ENCODE data around the gene ATG101.

Gene ATG101

DNA sequence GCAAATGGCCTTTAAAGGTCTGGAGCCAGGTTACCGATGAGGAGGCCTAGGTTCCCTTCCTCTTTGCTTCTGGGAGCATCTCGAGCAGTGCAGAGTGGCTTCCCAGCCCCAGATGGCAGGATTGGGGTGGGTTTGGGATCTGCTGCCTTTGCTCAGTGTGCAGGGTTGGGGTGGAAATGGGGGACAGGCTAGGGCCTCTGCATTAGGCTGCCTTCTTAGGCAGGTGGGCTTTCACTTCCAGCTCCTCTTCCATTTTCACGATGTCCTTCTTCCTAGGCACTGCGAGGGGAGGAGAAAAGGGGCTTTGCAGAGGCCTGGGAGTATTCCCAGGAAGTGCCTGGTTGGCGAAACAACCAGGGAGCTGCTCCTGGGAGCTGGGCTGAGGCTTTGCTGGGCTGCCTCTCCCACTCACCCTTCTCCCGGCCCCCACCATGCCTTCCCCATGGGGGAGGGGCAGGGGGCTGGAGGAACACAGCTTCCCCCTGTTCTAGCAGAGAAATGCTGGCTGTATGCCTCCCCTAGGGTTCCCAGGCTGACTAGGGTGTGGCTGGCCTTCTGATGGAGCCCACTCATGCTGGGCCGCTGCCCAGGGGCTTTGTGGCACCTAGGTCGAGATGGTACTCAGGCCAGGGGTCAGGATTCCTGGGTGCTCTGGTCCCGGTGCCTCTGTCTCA lies 16.1 kb upstream of the ATG101 start:
- TF ChIP-seq, protein P1, sequence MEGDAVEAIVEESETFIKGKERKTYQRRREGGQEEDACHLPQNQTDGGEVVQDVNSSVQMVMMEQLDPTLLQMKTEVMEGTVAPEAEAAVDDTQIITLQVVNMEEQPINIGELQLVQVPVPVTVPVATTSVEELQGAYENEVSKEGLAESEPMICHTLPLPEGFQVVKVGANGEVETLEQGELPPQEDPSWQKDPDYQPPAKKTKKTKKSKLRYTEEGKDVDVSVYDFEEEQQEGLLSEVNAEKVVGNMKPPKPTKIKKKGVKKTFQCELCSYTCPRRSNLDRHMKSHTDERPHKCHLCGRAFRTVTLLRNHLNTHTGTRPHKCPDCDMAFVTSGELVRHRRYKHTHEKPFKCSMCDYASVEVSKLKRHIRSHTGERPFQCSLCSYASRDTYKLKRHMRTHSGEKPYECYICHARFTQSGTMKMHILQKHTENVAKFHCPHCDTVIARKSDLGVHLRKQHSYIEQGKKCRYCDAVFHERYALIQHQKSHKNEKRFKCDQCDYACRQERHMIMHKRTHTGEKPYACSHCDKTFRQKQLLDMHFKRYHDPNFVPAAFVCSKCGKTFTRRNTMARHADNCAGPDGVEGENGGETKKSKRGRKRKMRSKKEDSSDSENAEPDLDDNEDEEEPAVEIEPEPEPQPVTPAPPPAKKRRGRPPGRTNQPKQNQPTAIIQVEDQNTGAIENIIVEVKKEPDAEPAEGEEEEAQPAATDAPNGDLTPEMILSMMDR (IDR thresholded peaks at IDR 0.05; ENCODE audit: borderline replicate concordance, control extremely low read depth, extremely low read depth, insufficient read depth, missing control alignments), result no peak
- DNase-seq (ENCODE audit: low spot score), result no peak
- in situ Hi-C loops (cut with MboI; ENCODE audit: low sequenced_read_pairs, unreplicated experiment), result no loop called here

DNA sequence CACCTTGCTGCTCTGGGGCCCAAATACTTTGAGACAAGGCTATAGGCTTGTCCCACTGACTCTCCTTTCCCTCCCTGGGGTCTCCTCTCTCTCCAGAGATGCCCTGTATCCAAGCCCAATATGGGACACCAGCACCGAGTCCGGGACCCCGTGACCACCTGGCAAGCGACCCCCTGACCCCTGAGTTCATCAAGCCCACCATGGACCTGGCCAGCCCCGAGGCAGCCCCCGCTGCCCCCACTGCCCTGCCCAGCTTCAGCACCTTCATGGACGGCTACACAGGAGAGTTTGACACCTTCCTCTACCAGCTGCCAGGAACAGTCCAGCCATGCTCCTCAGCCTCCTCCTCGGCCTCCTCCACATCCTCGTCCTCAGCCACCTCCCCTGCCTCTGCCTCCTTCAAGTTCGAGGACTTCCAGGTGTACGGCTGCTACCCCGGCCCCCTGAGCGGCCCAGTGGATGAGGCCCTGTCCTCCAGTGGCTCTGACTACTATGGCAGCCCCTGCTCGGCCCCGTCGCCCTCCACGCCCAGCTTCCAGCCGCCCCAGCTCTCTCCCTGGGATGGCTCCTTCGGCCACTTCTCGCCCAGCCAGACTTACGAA lies 15.4 kb upstream of the ATG101 start:
- in situ Hi-C loops (cut with MboI; ENCODE audit: low sequenced_read_pairs, unreplicated experiment), result no loop called here
- DNase-seq (ENCODE audit: low spot score), result no peak
- TF ChIP-seq, protein P1 (IDR thresholded peaks at IDR 0.05; ENCODE audit: borderline replicate concordance, control extremely low read depth, extremely low read depth, insufficient read depth, missing control alignments), result no peak

DNA sequence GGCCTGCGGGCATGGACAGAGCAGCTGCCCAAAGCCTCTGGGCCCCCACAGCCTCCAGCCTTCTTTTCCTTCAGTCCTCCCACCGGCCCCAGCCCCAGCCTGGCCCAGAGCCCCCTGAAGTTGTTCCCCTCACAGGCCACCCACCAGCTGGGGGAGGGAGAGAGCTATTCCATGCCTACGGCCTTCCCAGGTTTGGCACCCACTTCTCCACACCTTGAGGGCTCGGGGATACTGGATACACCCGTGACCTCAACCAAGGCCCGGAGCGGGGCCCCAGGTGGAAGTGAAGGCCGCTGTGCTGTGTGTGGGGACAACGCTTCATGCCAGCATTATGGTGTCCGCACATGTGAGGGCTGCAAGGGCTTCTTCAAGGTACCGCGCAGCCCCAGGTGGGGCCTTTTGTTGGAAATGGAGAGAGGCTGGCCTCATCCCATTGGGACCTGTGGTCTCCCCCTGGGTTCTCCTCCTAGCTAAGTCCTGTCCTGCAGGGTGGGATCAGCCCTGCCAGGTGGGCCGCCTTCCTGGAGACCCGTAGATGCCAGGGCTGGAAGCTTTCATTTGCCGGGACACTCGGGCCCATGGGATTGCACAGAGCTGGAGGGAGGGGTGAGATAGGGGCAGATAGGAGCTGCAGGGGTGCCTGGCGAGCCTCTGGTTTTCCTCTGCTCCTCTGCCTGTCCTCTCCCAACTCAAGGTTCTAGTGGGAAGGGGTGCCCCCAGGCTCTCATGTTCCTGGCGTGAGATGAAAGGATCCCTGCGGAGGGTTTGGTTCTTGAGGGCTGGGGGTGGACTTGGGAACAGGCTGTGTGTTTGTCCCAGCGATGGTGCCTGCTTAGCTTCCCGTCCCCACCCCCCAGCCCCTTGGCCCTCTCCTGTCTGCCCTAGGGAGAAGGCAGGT lies 14.7 kb upstream of the ATG101 start:
- TF ChIP-seq, protein P1 (IDR thresholded peaks at IDR 0.05; ENCODE audit: borderline replicate concordance, control extremely low read depth, extremely low read depth, insufficient read depth, missing control alignments), result no peak
- no peak for DNase-seq (ENCODE audit: low spot score)
- in situ Hi-C loops (cut with MboI; ENCODE audit: low sequenced_read_pairs, unreplicated experiment), result no loop called here

DNA sequence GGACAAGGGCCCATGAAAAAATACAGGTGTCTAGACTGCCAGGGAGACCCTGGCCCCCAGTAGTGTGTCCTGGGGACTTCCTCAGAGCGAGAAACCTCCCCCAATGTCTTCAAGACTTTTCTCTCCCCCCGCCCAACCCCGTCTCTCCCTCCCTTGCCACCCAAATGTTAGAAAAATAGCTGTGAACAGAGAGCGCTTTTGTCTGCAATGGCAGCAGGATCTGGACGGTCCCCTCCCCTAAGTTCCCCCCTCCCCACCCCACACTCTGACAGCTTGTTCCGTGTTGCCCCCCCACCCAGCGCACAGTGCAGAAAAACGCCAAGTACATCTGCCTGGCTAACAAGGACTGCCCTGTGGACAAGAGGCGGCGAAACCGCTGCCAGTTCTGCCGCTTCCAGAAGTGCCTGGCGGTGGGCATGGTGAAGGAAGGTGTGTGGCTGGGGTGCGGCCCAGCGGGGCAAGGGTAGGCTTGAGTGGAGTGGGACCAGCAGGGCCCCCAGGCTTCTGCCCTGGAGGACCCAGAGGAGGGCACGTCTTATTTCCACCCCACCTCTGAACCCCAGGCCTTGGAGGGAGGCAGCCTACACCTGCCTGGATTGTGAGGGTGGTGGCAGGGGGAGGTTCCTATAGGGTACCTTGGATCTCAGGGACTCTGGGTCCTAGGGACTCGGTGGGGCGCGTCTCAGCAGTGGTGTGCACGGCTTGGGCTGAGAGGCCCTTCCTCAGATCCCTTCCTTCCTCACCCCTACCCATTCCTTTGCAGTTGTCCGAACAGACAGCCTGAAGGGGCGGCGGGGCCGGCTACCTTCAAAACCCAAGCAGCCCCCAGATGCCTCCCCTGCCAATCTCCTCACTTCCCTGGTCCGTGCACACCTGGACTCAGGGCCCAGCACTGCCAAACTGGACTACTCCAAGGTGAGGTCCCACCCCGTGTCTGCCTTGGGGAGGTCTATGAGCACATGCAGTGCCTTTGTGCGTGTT lies 13.8 kb upstream of the ATG101 start:
- in situ Hi-C loops (cut with MboI; ENCODE audit: low sequenced_read_pairs, unreplicated experiment), result no loop called here
- DNase-seq (ENCODE audit: low spot score), result no peak

DNA sequence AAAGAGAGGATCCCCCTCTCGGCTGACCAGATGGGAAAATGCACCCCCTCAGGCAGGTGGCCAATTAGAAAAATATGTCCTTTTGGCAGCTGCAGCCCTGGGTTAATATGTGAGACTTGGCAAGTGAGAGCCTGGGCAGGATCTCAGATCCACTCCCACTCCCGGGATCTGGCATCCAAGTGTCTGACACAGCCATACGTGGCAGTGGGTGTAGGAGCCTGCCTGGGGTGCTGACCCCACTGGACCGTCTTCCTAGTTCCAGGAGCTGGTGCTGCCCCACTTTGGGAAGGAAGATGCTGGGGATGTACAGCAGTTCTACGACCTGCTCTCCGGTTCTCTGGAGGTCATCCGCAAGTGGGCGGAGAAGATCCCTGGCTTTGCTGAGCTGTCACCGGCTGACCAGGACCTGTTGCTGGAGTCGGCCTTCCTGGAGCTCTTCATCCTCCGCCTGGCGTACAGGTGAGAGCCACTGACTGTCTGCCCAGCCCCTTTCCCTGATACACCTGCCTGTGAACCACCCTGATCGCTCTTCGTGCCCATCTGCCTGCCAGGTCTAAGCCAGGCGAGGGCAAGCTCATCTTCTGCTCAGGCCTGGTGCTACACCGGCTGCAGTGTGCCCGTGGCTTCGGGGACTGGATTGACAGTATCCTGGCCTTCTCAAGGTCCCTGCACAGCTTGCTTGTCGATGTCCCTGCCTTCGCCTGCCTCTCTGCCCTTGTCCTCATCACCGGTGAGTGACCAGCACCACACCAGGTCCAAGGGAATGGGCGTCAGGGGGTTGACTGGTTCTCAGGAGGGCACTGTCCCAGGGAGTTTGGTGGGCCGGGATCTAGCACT lies 12.8 kb upstream of the ATG101 start:
- in situ Hi-C loops (cut with MboI; ENCODE audit: low sequenced_read_pairs, unreplicated experiment), result no loop called here
- DNase-seq (ENCODE audit: low spot score), result no peak
- TF ChIP-seq, protein P1 (IDR thresholded peaks at IDR 0.05; ENCODE audit: borderline replicate concordance, control extremely low read depth, extremely low read depth, insufficient read depth, missing control alignments), result no peak

More for the DNA sequence above, 13.8 kb upstream of the ATG101 start:
- TF ChIP-seq, protein P1 (IDR thresholded peaks at IDR 0.05; ENCODE audit: borderline replicate concordance, control extremely low read depth, extremely low read depth, insufficient read depth, missing control alignments), result no peak
